ENCODE results near the gene TTC31. TPM values are rescaled to one million over a fixed set of nuclear protein-coding genes. Genes with fewer than 3 reads are reported as not detected.
"Not testable (repeated sequence)": the region's sequence is repeated elsewhere in the genome, so short reads cannot be mapped to it uniquely, and the experiment has no call there.

TTC31 gene
- polyA plus RNA-seq, 3 donors from 2014 or later, result 15.9 to 35.1 (median 31.9) TPM

DNA sequence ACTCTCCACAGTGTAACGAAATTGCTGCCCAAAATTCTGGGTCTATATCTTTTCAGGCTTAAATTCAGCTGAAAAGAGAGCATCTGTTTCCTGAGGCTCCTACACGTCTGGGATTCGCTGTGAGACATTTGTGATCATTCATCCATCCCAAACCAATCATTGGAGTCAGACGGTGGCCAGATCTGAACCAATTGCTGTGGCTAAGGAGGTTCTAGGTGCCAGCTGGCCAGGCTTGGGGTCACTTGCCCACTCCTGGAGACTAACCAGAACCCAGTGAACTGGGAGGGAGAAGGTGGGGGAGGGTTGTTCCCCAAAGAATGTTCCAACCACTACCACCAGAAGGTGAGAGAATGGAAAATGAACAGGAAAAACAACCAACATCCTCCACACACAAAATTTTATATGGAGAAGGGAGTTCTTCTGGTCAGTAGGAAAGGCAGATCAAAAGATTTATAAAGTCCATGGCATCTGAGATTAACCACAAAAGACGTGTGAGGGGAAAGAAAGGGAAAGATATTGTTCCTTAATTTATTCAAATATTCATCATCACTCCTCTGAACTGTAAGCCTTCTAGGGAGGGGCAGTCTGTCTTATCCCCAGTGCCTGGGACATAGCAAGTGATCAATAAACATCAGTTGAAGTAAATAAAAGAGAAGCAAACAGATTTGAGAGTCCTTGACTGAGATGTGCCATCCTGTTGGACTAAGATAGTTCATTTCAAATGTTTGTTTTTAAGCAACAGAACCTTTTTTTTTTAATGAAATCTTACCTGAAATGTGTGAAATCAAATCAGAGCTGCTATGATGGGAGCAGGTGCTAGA, 38.2 kb upstream of the TTC31 start:
- peaks cover 4 to 6% (median 5%) of the 10 kb centered on the region in 3 donors for H3K27me3 Mint-ChIP-seq (ENCODE audit: low read depth in 3 of 3)
- H3K9me3 Mint-ChIP-seq, result no peaks in the 10 kb centered on the region
- DNase-seq, result no peak
- no peak overlapping the region for H3K27ac Mint-ChIP-seq
- no peaks in the 10 kb centered on the region for H3K36me3 Mint-ChIP-seq
- H3K4me1 Mint-ChIP-seq, result peaks cover 12 to 17% of the 10 kb centered on the region in 2 donors
- no peak overlapping the region for H3K4me3 Mint-ChIP-seq

DNA sequence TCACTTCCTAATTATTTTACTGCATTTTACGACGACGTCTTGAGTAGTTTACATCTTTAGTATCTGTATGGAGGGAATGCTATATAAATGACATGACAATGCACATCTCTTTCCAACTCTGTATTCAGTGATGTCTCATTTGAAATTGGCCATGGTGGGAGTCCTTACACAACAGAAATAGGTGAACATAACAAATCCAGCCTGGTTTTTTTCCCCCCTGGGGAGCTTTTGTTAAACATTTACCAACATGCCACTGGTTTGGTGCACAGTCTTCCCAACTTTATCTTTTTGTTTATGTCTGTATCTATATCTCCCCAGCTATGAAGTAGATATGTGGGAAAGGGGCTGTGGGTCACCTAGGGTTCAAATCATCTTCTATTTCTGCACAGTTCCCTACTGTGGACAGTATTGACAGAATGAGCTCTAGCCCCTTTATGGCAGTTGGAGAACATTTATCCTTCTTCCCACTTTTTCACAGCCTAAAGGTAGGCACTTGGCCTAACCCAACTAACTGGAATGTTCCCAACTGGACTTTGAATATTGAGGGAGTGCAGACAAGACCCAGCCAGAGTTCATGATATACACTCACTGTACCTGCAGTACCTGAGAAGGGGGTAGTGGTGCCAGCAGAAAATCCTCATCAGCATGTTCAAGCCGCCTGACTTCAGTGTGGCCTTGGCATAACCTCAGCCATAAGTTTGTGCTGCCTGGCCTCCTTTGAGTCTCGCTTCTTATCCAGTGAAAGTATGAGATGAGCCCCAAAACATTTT, 35.5 kb upstream of the TTC31 start:
- peak overlapping the region in 1 of 6 donors; percentile 63 for H3K27ac Mint-ChIP-seq
- H3K4me1 Mint-ChIP-seq, result peaks cover 10 to 11% of the 10 kb centered on the region in 2 donors
- no peak overlapping the region for H3K4me3 Mint-ChIP-seq
- no peak for DNase-seq
- H3K27me3 Mint-ChIP-seq (ENCODE audit: low read depth in 3 of 3), result peaks cover 4 to 11% (median 8%) of the 10 kb centered on the region in 3 donors
- H3K36me3 Mint-ChIP-seq, result no peaks in the 10 kb centered on the region
- H3K9me3 Mint-ChIP-seq, result no peaks in the 10 kb centered on the region

DNA sequence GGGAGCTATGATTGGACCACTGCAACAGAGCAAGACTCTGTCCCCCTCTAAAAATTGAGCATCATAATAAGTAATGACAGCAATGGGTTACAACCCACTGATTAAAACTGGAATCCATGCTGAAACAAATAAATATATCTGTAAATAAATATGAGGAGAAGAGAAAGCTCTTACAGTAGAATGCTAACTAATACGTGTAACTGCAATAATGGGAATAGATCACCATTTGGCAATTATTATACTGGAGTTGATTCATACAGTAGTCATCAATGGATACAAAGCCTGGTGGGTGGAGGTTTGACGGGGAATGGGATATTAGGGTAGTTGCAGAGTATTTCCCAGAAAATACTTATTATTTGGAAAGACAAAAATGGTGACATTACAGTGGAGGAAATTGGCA, 34.1 kb upstream of the TTC31 start:
- Mint-ChIP-seq H3K4me3 (no peak overlapping the region), H3K27ac (peak overlapping the region in 3 of 6 donors; percentile 51 to 83 (median 61)), H3K9me3 (no peaks in the 10 kb centered on the region), H3K27me3 (ENCODE audit: low read depth in 3 of 3) (peaks cover 8 to 12% (median 10%) of the 10 kb centered on the region in 3 donors), H3K4me1 (peaks cover 22% of the 10 kb centered on the region in 2 donors), H3K36me3 (no peaks in the 10 kb centered on the region)
- DNase-seq, result no peak

- no peaks in the 10 kb centered on the region for H3K36me3 Mint-ChIP-seq
- peaks cover 37 to 38% of the 10 kb centered on the region in 2 donors for H3K4me1 Mint-ChIP-seq
- peak overlapping the region; percentile 29 to 99 (median 92) for H3K27ac Mint-ChIP-seq
- H3K9me3 Mint-ChIP-seq, result peaks cover 0 to 2% (median 0%) of the 10 kb centered on the region in 6 donors
- H3K4me3 Mint-ChIP-seq, result peak overlapping the region in 1 of 5 donors; percentile 43
- H3K27me3 Mint-ChIP-seq (ENCODE audit: low read depth in 3 of 3), result peaks cover 14 to 17% (median 15%) of the 10 kb centered on the region in 3 donors
- no peak for DNase-seq
These were observed 32.2 kb upstream of the TTC31 start for GRCh38 chr2:74450570-74451190.

DNA sequence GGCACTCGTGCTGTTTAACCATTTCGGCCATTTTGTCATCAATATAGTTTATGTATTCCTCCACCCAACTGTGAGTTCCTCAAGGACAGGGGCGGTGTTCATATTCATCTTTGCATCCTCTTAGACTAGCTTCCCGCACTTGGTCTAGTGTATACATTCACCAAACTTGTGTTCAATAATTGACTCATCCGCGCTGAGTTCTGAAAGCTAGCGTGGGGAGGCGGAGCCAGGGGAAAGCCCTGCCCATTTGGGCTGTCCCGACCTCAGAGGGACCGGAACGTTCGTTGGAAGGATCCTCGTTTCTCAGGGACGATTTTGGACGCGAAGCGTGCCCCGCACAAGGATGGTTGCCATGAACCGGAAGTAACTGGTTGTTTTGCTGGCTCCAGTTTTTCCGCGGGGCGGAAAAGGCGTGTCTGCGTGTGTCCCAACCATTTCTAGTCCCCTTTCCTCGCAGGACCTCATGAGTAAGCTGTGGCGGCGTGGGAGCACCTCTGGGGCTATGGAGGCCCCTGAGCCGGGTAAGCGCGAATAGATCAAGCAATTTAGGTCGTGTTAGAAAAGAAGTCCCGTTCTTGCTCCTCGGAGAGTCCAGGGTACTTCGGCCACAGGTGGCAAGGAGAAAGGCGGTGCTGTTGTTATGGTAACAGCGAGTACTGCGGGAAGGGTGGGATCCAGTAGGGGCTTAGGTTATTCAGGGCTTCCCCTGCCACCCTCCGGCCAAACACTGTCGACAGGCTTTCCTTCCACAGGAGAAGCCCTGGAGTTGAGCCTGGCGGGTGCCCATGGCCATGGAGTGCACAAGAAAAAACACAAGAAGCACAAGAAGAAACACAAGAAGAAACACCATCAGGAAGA, 28.0 kb upstream of the TTC31 start, which contains the start of gene INO80B:
Gene INO80B (plus strand): TSS at position 434 of the 858 bp plus-strand sequence. CDS start 30 bp downstream, at position 464.
- peak within 1 kb of the TSS; percentile 89 to 99 (median 94) for H3K4me3 Mint-ChIP-seq
- H3K9me3 Mint-ChIP-seq, result peaks cover 0 to 2% (median 0%) of the 10 kb centered on the region in 6 donors
- H3K27ac Mint-ChIP-seq, result peak within 1 kb of the TSS; percentile 87 to 100 (median 98)
- H3K36me3 Mint-ChIP-seq, result no peaks in the 10 kb centered on the region
- peak; percentile 97 to 98 (median 98) for DNase-seq
- peaks cover 73 to 78% of the 10 kb centered on the region in 2 donors for H3K4me1 Mint-ChIP-seq
- H3K27me3 Mint-ChIP-seq (ENCODE audit: low read depth in 3 of 3), result peaks cover 28 to 37% (median 31%) of the 10 kb centered on the region in 3 donors

DNA sequence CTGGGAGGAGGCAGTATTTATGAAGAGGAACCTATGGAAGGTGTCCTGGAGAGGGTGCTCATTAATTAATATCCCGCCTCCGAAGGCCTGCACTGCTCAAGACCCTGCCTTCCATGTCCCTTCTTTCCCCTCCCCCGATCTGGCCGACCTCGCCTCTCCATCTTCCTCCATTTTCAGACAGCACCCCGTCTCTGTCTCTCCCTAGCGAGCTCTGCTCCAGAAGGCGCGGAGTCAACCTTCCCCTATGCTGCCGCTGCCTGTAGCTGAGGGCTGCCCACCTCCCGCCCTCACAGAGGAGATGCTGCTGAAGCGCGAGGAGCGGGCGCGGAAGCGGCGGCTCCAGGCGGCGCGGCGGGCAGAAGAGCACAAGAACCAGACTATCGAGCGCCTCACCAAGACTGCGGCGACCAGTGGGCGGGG, 25.7 kb upstream of the TTC31 start:
- H3K27ac Mint-ChIP-seq, result peak overlapping the region; percentile 87 to 100 (median 98)
- no peaks in the 10 kb centered on the region for H3K36me3 Mint-ChIP-seq
- no peak for DNase-seq
- H3K4me1 Mint-ChIP-seq, result peaks cover 68 to 74% of the 10 kb centered on the region in 2 donors
- peaks cover 28 to 35% (median 28%) of the 10 kb centered on the region in 3 donors for H3K27me3 Mint-ChIP-seq (ENCODE audit: low read depth in 3 of 3)
- peaks cover 0 to 2% (median 0%) of the 10 kb centered on the region in 6 donors for H3K9me3 Mint-ChIP-seq
- H3K4me3 Mint-ChIP-seq, result peak overlapping the region; percentile 89 to 99 (median 94)

GRCh38 chr2:74457549-74458131, 25.2 kb upstream of the TTC31 start:
- peaks cover 63 to 69% of the 10 kb centered on the region in 2 donors for H3K4me1 Mint-ChIP-seq
- H3K36me3 Mint-ChIP-seq, result no peaks in the 10 kb centered on the region
- peak; percentile 85 to 88 (median 88) for DNase-seq
- H3K4me3 Mint-ChIP-seq, result peak overlapping the region; percentile 89 to 99 (median 94)
- H3K27ac Mint-ChIP-seq, result peak overlapping the region; percentile 87 to 100 (median 99)
- H3K27me3 Mint-ChIP-seq (ENCODE audit: low read depth in 3 of 3), result peaks cover 23 to 31% (median 24%) of the 10 kb centered on the region in 3 donors
- peaks cover 0 to 2% (median 0%) of the 10 kb centered on the region in 6 donors for H3K9me3 Mint-ChIP-seq

DNA sequence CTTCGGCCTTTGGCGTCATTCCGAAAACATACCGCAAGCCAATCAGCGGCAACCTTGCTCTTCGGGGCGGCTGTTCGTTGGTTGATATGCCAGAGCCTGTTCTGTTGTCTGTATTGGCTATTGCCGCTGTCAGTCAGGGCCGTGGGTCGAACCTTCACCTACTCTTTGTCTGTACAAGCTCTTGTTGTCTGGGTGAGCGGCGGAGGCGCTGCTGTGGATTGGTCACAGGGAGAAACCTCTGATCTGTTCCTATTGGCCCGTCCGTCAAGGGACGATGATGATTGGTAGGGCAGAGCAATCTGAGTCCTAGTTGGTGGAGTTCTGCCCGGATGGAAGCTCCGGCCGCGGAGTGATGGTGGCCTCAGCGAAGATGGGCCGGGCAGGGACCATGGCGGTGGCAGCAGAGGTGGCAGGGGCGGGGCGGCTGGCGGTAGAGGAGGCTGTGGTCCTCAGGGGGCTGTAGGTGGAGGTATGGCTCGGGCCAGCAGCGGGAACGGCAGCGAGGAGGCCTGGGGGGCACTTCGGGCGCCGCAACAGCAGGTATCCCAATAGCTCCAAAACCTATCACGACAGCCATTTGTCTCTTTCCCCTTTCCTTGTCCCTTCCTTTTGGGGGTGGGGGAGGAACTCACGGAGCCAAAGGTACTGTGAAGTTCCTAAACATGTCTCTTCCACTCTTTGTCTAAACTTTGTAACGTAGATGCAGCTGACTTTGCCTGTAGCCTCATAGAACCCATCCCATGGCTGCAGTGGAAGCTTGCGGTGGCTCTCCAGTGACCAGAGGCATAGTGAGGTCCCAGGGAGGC, 24.5 kb upstream of the TTC31 start, which contains the start of gene WBP1:
Gene WBP1 (plus strand): TSS at position 307 of the 806 bp plus-strand sequence. CDS start 165 bp downstream, at position 472.
- Mint-ChIP-seq H3K9me3 (peaks cover 0 to 2% (median 0%) of the 10 kb centered on the region in 6 donors), H3K4me1 (peaks cover 62 to 69% of the 10 kb centered on the region in 2 donors), H3K27me3 (ENCODE audit: low read depth in 3 of 3) (peaks cover 21 to 33% (median 24%) of the 10 kb centered on the region in 3 donors)

GRCh38 chr2:74458938-74459363, 23.9 kb upstream of the TTC31 start:
- Mint-ChIP-seq H3K27me3 (ENCODE audit: low read depth in 3 of 3) (peaks cover 21 to 34% (median 24%) of the 10 kb centered on the region in 3 donors), H3K36me3 (no peaks in the 10 kb centered on the region), H3K4me1 (peaks cover 64 to 69% of the 10 kb centered on the region in 2 donors), H3K27ac (peak overlapping the region; percentile 87 to 100 (median 99)), H3K4me3 (peak overlapping the region; percentile 89 to 99 (median 94)), H3K9me3 (peaks cover 0 to 2% (median 0%) of the 10 kb centered on the region in 6 donors)
- DNase-seq, result no peak

More for the DNA sequence above, 24.5 kb upstream of the TTC31 start, which contains the start of gene WBP1:
- Mint-ChIP-seq H3K36me3 (no peaks in the 10 kb centered on the region), H3K4me3 (peak within 1 kb of the TSS; percentile 89 to 99 (median 94)), H3K27ac (peak within 1 kb of the TSS; percentile 87 to 100 (median 99))
- peak; percentile 100 for DNase-seq

DNA sequence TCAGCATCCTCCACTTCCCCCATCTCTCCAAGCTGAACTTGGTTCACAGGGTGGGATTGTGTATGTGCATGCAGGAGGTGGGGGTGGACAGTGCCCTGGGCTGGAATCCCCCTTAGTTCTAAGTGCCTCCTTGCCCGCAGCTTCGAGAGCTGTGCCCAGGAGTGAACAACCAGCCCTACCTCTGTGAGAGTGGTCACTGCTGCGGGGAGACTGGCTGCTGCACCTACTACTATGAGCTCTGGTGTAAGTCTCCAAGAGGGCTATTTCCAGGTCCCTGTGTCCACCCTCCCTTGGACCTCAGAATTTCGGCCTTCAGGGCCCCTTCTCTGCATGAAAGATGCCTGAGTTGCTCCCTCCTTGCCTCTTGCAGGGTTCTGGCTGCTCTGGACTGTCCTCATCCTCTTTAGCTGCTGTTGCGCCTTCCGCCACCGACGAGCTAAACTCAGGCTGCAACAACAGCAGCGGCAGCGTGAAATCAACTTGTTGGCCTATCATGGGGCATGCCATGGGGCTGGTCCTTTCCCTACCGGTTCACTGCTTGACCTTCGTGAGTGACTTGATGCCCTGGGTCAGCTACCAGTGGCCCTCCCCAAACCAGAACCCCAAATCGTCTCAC, 23.3 kb upstream of the TTC31 start:
- peaks cover 66 to 69% of the 10 kb centered on the region in 2 donors for H3K4me1 Mint-ChIP-seq
- not testable (repeated sequence) for DNase-seq, H3K9me3 Mint-ChIP-seq, H3K36me3 Mint-ChIP-seq
- peak overlapping the region; percentile 89 to 99 (median 94) for H3K4me3 Mint-ChIP-seq
- H3K27ac Mint-ChIP-seq, result peak overlapping the region; percentile 87 to 100 (median 99)
- H3K27me3 Mint-ChIP-seq (ENCODE audit: low read depth in 3 of 3), result peaks cover 20 to 29% (median 23%) of the 10 kb centered on the region in 3 donors

DNA sequence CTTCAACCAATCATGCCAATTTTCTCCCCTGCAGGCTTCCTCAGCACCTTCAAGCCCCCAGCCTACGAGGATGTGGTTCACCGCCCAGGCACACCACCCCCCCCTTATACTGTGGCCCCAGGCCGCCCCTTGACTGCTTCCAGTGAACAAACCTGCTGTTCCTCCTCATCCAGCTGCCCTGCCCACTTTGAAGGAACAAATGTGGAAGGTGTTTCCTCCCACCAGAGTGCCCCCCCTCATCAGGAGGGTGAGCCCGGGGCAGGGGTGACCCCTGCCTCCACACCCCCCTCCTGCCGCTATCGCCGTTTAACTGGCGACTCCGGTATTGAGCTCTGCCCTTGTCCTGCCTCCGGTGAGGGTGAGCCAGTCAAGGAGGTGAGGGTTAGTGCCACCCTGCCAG, 22.7 kb upstream of the TTC31 start:
- Mint-ChIP-seq H3K4me1 (peaks cover 62 to 64% of the 10 kb centered on the region in 2 donors), H3K27ac (peak overlapping the region in 4 of 6 donors; percentile 39 to 68 (median 50)), H3K4me3 (peak overlapping the region; percentile 40 to 99 (median 94)), H3K27me3 (ENCODE audit: low read depth in 3 of 3) (peaks cover 15 to 26% (median 20%) of the 10 kb centered on the region in 3 donors)
- not testable (repeated sequence) for H3K9me3 Mint-ChIP-seq, DNase-seq, H3K36me3 Mint-ChIP-seq

All from immature natural killer cell (primary cell).